K562 (cell line): ENCODE measurements around the gene LAPTM5. TPM values are rescaled to one million over a fixed set of nuclear protein-coding genes. Genes with fewer than 3 reads are reported as not detected.

Experiments used
- ATF3 ChIP-seq, 2 experiments: fragments of 450-650 bp in 1 of 2; sonication (generic) in 1 of 2; formaldehyde crosslinking in 1 of 2; IDR thresholded peaks in 1 of 2; conservative IDR thresholded peaks in 1 of 2; 2 replicates each; pipeline versions ENCODE4 v1.6.1 to v1.8.1; 2016 to 2023; ENCODE audit warnings: mild to moderate bottlenecking in 2 of 2, moderate library complexity in 2 of 2, inconsistent platforms in 1 of 2, missing genetic modification reagents in 1 of 2
- CLOCK ChIP-seq: fragments of 250-450 bp; sonication (Bioruptor Pico); IDR thresholded peaks from 2 replicates; pipeline ENCODE4 v1.4.0; 2020; ENCODE audit warnings: mild to moderate bottlenecking, moderate library complexity, borderline replicate concordance
- DPF2 ChIP-seq: fragments of 450-650 bp; IDR thresholded peaks from 2 replicates; pipeline ENCODE4 v1.6.1; 2016
- ETS2 ChIP-seq: IDR thresholded peaks from 2 replicates; pipeline ENCODE4 v1.6.1; 2016; ENCODE audit warnings: borderline replicate concordance, missing genetic modification characterization, mild to moderate bottlenecking, moderate library complexity, missing compliant biosample characterization; ENCODE audit not compliant: poor library complexity, severe bottlenecking
- FIP1L1 ChIP-seq: fragments of 200-400 bp; formaldehyde crosslinking; IDR thresholded peaks from 2 replicates; pipeline ENCODE4 v1.6.1; 2018; ENCODE audit warnings: mild to moderate bottlenecking, low read depth, low read length; ENCODE audit not compliant: poor library complexity, severe bottlenecking
- FOXA1 ChIP-seq: fragments of 450-650 bp; IDR thresholded peaks from 2 replicates; pipeline ENCODE4 v1.6.1; 2016; ENCODE audit warnings: mild to moderate bottlenecking, borderline replicate concordance
- KDM4B ChIP-seq, 2 experiments: fragments of 450-650 bp in 1 of 2; sonication (generic) in 1 of 2; IDR thresholded peaks; 2 replicates each; pipeline ENCODE4 v1.6.1; 2016 to 2017; ENCODE audit warnings: borderline replicate concordance in 2 of 2, antibody characterized with exemption in 1 of 2, low read depth in 1 of 2, mild to moderate bottlenecking in 1 of 2
- MCM7 ChIP-seq, 2 experiments: fragments of 450-650 bp; IDR thresholded peaks; 2 replicates each; pipeline ENCODE4 v1.6.1; 2016 to 2018
- NCOA4 ChIP-seq: fragments of 450-650 bp; IDR thresholded peaks from 2 replicates; pipeline ENCODE4 v1.6.1; 2018; ENCODE audit warnings: mild to moderate bottlenecking; ENCODE audit not compliant: partially characterized antibody
- NKRF ChIP-seq: fragments of 450-650 bp; IDR thresholded peaks from 2 replicates; pipeline ENCODE4 v1.6.1; 2016; ENCODE audit warnings: borderline replicate concordance
- THAP7 ChIP-seq: fragments of 250-450 bp; sonication (Bioruptor Pico); IDR thresholded peaks from 2 replicates; pipeline ENCODE4 v1.5.0; 2021
- ZBTB17 ChIP-seq: fragments of 450-650 bp; formaldehyde crosslinking; IDR thresholded peaks from 2 replicates; pipeline ENCODE4 v1.4.0; 2020; ENCODE audit warnings: mild to moderate bottlenecking
- ZBTB7A ChIP-seq: IDR thresholded peaks from 2 replicates; pipeline ENCODE4 v1.6.1; 2011; ENCODE audit warnings: low read depth, mild to moderate bottlenecking, low read length, moderate library complexity, borderline replicate concordance; ENCODE audit not compliant: control insufficient read depth
- ZNF280A ChIP-seq: fragments of 450-650 bp; IDR thresholded peaks from 2 replicates; pipeline ENCODE4 v1.6.1; 2018; ENCODE audit warnings: mild to moderate bottlenecking, low read depth; ENCODE audit not compliant: partially characterized antibody
- ZNF311 ChIP-seq: fragments of 250-450 bp; sonication (Bioruptor Pico); IDR thresholded peaks from 2 replicates; pipeline ENCODE4 v1.4.0; 2020; ENCODE audit warnings: mild to moderate bottlenecking, moderate library complexity
- ZNF584 ChIP-seq: fragments of 200-800 bp; sonication (Bioruptor generic); IDR thresholded peaks from 2 replicates; pipeline ENCODE4 v1.6.1; 2016; ENCODE audit warnings: low read depth, mild to moderate bottlenecking, missing genetic modification characterization, missing compliant biosample characterization
- ZNF655 ChIP-seq: fragments of 250-450 bp; sonication (Bioruptor Pico); IDR thresholded peaks from 2 replicates; pipeline ENCODE4 v1.5.0; 2021
- polyA plus RNA-seq, 8 experiments: library from polyadenylated mRNA; depleted of rRNA in 4 of 8; stranded (reverse) in 5 of 8; unstranded in 3 of 8; fragments of >200 nt; fragmentation: Nextera tagmentation in 2 of 8; fragmentation: Illumina TruSeq in 1 of 8; extraction: Ambion mirVana in 2 of 8; extraction: Trizol in 1 of 8; gene quantifications; 2 replicates each; pipeline versions ENCODE4 v1.2.1 to v1.2.3, GENCODE V29; 2011 to 2014; ENCODE audit warnings: inconsistent platforms in 1 of 8, missing spikeins in 1 of 8
- total RNA-seq, 7 experiments: library from RNA; depleted of rRNA in 6 of 7; stranded (reverse); fragments of >200 nt in 6 of 7; fragmentation: Illumina TruSeq in 2 of 7; extraction: Trizol in 2 of 7; gene quantifications; 2 replicates each; pipeline versions ENCODE4 v1.2.1 to v1.2.3, GENCODE V29; 2011 to 2021; ENCODE audit warnings: low replicate concordance in 1 of 7

The LAPTM5 gene
- total and polyA plus RNA-seq, 9 of the 15 experiments (the other 6 are each of a cell fraction or from before 2014, with no cell fraction given), result 2.4 to 47.3 (median 20.3) TPM

DNA sequence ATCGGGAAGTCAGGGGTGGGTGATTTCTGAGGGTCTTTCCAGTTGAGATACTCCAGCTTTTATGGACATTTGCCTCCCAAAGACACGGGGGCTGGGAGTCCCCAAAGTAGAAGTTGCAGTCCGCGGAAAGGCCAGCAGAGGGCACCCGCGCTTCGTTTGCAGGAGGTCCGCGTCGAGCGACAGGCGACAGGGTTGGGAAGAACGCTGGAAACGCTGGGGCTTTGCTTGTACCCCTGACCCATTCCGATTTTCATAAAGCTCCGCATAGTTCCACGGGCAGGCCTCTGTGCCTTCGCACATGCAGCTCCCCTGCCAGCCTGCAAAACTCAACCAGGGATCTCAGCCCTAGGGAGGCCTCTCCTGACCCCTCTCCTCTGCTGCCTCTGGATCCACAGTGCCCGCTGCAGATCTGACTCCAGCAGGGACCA is 44.2 kb upstream of the LAPTM5 start (continued):
- TF ChIP-seq ATF3 (IDR thresholded peaks at IDR 0.05) (no peak), ATF3 (CRISPR knock-in tag; conservative IDR thresholded peaks at IDR 0.05) (peak; percentile 62; the same call in 1 of the 2 replicates), MCM7 (IDR thresholded peaks at IDR 0.05) (no peak), FIP1L1 (no peak), ZBTB17 (CRISPR knock-in tag) (no peak; the same call in 1 of the 2 replicates), NCOA4 (no peak), ZNF311 (no peak), DPF2 (no peak), ZNF655 (CRISPR knock-in tag) (no peak), THAP7 (CRISPR knock-in tag) (no peak), ZNF280A (no peak), ZNF584 (CRISPR knock-in tag) (no peak), KDM4B (IDR thresholded peaks at IDR 0.05; ENCODE audit: borderline replicate concordance in 2 of 2, low read depth in 1 of 2) (0 out of 4 replicates have a peak, but pooled peaks of 1 of the 2 experiments have one; percentile 26), ETS2 (no peak), NKRF (no peak), CLOCK (CRISPR knock-in tag) (no peak), ZBTB7A (peak; percentile 81), FOXA1 (no peak)
